GM18520 (cell line): Measurements from ENCODE around the gene HTR3E.
"Not testable (repeated sequence)": the region's sequence is repeated elsewhere in the genome, so short reads cannot be mapped to it uniquely, and the experiment has no call there.

ENCODE experiments used
- ATAC-seq: cut with Tn5 transposase; IDR thresholded peaks from one replicate; pipeline ENCODE4 v1.9.1; 2021; ENCODE audit not compliant: unreplicated experiment

The HTR3E gene

GRCh38 chr3:184110316-184110725 is 13.5 kb downstream of the HTR3E start:
- ATAC-seq, result no peak

GRCh38 chr3:184116017-184116416 is 19.2 kb downstream of the HTR3E start:
- ATAC-seq, result no peak

GRCh38 chr3:184117636-184118035 is 20.8 kb downstream of the HTR3E start:
- no peak for ATAC-seq

GRCh38 chr3:184121031-184121430 is 24.2 kb downstream of the HTR3E start:
- ATAC-seq, result not testable (repeated sequence)

GRCh38 chr3:184126006-184126405 is 29.1 kb downstream of the HTR3E start:
- no peak for ATAC-seq

- no peak for ATAC-seq
Measured at GRCh38 chr3:184129012-184129411, 32.1 kb downstream of the HTR3E start.

GRCh38 chr3:184132945-184133344 is 36.1 kb downstream of the HTR3E start:
- ATAC-seq, result no peak

GRCh38 chr3:184133840-184134745 is 37.2 kb downstream of the HTR3E start:
- no peak for ATAC-seq

- ATAC-seq, result no peak
Measured at GRCh38 chr3:184134746-184135148, 37.9 kb downstream of the HTR3E start.

- ATAC-seq, result peak; percentile 86
Measured at GRCh38 chr3:184135149-184135910, 38.5 kb downstream of the HTR3E start, which contains the start of gene EIF2B5. Gene EIF2B5, plus strand, starts transcription at chr3:184135358. Its CDS starts 28 bp downstream, at chr3:184135386.

- no peak for ATAC-seq
Measured at GRCh38 chr3:184135911-184136260, 39.0 kb downstream of the HTR3E start.

- no peak for ATAC-seq
Measured at GRCh38 chr3:184140436-184140835, 43.6 kb downstream of the HTR3E start.

GRCh38 chr3:184142199-184142598 is 45.3 kb downstream of the HTR3E start:
- no peak for ATAC-seq

- no peak for ATAC-seq
Measured at GRCh38 chr3:184143327-184143726, 46.5 kb downstream of the HTR3E start.

GRCh38 chr3:184144505-184144904 is 47.6 kb downstream of the HTR3E start:
- no peak for ATAC-seq

- no peak for ATAC-seq
Measured at GRCh38 chr3:184145111-184145524, 48.3 kb downstream of the HTR3E start.

- ATAC-seq, result no peak
Measured at GRCh38 chr3:184145751-184146270, 48.9 kb downstream of the HTR3E start.

- no peak for ATAC-seq
Measured at GRCh38 chr3:184148076-184148475, 51.2 kb downstream of the HTR3E start.

- ATAC-seq, result no peak
Measured at GRCh38 chr3:184149123-184149522, 52.3 kb downstream of the HTR3E start.

GRCh38 chr3:184149770-184150169 is 52.9 kb downstream of the HTR3E start:
- ATAC-seq, result not testable (repeated sequence)

- ATAC-seq, result peak; percentile 76
Measured at GRCh38 chr3:184154885-184155643, 58.2 kb downstream of the HTR3E start, which contains the start of gene DVL3. Gene DVL3, plus strand, starts transcription at chr3:184155377. Its CDS starts 259 bp downstream, at chr3:184155636.
